H1 (cell line): ENCODE data around the gene SLC66A2. TPM values are rescaled to one million over a fixed set of nuclear protein-coding genes. Genes with fewer than 3 reads are reported as not detected.

Source experiments
- CHD2 ChIP-seq: IDR thresholded peaks from 2 replicates; pipeline ENCODE4 v1.6.1; 2012; ENCODE audit warnings: low read length, improper control_type of control experiment
- RFX5 ChIP-seq: IDR thresholded peaks from 2 replicates; pipeline ENCODE4 v1.6.1; 2011; ENCODE audit warnings: low read depth, low read length, improper control_type of control experiment, borderline replicate concordance
- polyA plus RNA-seq, 7 experiments: library from polyadenylated mRNA; depleted of rRNA in 3 of 7; stranded (reverse) in 5 of 7; unstranded in 2 of 7; fragments of >200 nt in 5 of 7; fragments of 200-250 nt in 2 of 7; gene quantifications; 1 replicate in 5 of 7; 2 replicates in 1 of 7; 4 replicates in 1 of 7; pipeline versions ENCODE4 v1.2.1 to v1.2.3, GENCODE V29; 2011 to 2013; ENCODE audit warnings: missing spikeins in 2 of 7, mixed read lengths in 2 of 7
- total RNA-seq: library from RNA; stranded (reverse); fragmentation: NEBNext Ultra II Directional; extraction: Animal tissue kit (Norgen Biotek cat#: 25700); gene quantifications from 2 replicates; pipeline ENCODE4 v1.2.1, GENCODE V29; 2021
- TF ChIP-seq, protein P1 (sequence below), 3 experiments: IDR thresholded peaks; 1 replicate in 2 of 3; 2 replicates in 1 of 3; pipeline versions ENCODE4 v1.5.1 to v1.6.1; 2011; ENCODE audit warnings: low read length in 3 of 3, mild to moderate bottlenecking in 3 of 3, inconsistent platforms in 2 of 3, low read depth in 1 of 3, moderate library complexity in 1 of 3; ENCODE audit not compliant: insufficient read depth in 1 of 3; ENCODE audit errors: control extremely low read depth in 1 of 3

SLC66A2 gene
- total and polyA plus RNA-seq, 2 of the 8 experiments (the other 6 are each of a cell fraction or from before 2014, with no cell fraction given) = 15.0 to 18.9 TPM

GRCh38 chr18:79916128-79916494 lies 35.3 kb downstream of the SLC66A2 start (continued):
- TF ChIP-seq, protein P1, sequence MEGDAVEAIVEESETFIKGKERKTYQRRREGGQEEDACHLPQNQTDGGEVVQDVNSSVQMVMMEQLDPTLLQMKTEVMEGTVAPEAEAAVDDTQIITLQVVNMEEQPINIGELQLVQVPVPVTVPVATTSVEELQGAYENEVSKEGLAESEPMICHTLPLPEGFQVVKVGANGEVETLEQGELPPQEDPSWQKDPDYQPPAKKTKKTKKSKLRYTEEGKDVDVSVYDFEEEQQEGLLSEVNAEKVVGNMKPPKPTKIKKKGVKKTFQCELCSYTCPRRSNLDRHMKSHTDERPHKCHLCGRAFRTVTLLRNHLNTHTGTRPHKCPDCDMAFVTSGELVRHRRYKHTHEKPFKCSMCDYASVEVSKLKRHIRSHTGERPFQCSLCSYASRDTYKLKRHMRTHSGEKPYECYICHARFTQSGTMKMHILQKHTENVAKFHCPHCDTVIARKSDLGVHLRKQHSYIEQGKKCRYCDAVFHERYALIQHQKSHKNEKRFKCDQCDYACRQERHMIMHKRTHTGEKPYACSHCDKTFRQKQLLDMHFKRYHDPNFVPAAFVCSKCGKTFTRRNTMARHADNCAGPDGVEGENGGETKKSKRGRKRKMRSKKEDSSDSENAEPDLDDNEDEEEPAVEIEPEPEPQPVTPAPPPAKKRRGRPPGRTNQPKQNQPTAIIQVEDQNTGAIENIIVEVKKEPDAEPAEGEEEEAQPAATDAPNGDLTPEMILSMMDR (IDR thresholded peaks at IDR 0.05; ENCODE audit: control extremely low read depth in 1 of 3, insufficient read depth in 1 of 3, low read depth in 1 of 3, low read length in 3 of 3) = no peak
- TF ChIP-seq RFX5 = no peak
- TF ChIP-seq CHD2 = no peak
